ENCODE measurements around the gene PHLDB1. TPM values are rescaled to one million over a fixed set of nuclear protein-coding genes. Genes with fewer than 3 reads are reported as not detected.

The PHLDB1 gene
- total and polyA plus RNA-seq, 4 donors = 4.8 to 15.4 (median 6.0) TPM

GRCh38 chr11:118632577-118633318 lies 25.3 kb downstream of the PHLDB1 start (continued):
- TF ChIP-seq, protein P1, sequence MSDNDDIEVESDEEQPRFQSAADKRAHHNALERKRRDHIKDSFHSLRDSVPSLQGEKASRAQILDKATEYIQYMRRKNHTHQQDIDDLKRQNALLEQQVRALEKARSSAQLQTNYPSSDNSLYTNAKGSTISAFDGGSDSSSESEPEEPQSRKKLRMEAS (IDR thresholded peaks at IDR 0.05) = no peak
- TF ChIP-seq, protein P2, sequence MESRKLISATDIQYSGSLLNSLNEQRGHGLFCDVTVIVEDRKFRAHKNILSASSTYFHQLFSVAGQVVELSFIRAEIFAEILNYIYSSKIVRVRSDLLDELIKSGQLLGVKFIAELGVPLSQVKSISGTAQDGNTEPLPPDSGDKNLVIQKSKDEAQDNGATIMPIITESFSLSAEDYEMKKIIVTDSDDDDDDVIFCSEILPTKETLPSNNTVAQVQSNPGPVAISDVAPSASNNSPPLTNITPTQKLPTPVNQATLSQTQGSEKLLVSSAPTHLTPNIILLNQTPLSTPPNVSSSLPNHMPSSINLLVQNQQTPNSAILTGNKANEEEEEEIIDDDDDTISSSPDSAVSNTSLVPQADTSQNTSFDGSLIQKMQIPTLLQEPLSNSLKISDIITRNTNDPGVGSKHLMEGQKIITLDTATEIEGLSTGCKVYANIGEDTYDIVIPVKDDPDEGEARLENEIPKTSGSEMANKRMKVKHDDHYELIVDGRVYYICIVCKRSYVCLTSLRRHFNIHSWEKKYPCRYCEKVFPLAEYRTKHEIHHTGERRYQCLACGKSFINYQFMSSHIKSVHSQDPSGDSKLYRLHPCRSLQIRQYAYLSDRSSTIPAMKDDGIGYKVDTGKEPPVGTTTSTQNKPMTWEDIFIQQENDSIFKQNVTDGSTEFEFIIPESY (IDR thresholded peaks at IDR 0.05) = no peak
- no peak for TF ChIP-seq SP1 (IDR thresholded peaks at IDR 0.05)
- TF ChIP-seq EGR1 (IDR thresholded peaks at IDR 0.05; ENCODE audit: low read depth in 2 of 2) = no peak

DNA sequence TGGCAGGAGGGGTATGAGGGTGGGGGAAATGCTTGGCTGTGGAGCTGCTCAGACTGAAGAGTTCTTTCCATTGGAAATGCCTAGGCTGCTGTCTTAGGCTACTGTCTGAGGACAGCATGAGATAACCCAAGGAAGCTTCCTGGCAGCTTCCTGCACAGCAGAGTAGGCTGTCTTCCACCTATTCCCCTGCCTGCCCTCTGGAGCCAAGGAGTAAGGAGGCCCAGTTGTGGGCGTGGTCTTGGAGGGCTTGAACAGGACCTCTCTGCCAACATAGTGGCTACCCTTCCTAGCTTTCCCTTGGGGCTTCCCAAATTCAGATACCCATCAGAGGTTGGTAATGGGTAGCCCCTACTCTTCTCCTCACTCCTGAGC lies 25.9 kb downstream of the PHLDB1 start:
- no peak overlapping the region for H3K9ac ChIP-seq (ENCODE audit: low read depth in 1 of 2, low read length in 2 of 2)
- TF ChIP-seq EGR1 (IDR thresholded peaks at IDR 0.05; ENCODE audit: low read depth in 2 of 2) = no peak
- no peak for TF ChIP-seq FOXA1 (IDR thresholded peaks at IDR 0.05)
- no peak for TF ChIP-seq RAD21 (IDR thresholded peaks at IDR 0.05)
- no peak for TF ChIP-seq TAF1 (conservative IDR thresholded peaks at IDR 0.05)
- TF ChIP-seq GABPA (IDR thresholded peaks at IDR 0.05 in 1 of 2, conservative IDR thresholded peaks at IDR 0.05 in 1 of 2) = no peak
- no peak for TF ChIP-seq RXRA (IDR thresholded peaks at IDR 0.05)
- TF ChIP-seq FOXA2 (IDR thresholded peaks at IDR 0.05) = no peak
- WGBS = 90% methylated on average over 1 of the region's 1 CpG
- H3K9me3 ChIP-seq (ENCODE audit: control insufficient read depth in 4 of 4, low read length in 3 of 4) = no peaks in the 10 kb centered on the region
- DNase-seq (ENCODE audit: low spot score) = no peak
- H3K4me3 ChIP-seq (ENCODE audit: low read depth in 1 of 3, low read length in 3 of 3) = no peak overlapping the region
- no peaks in the 10 kb centered on the region for H3K27me3 ChIP-seq (ENCODE audit: control insufficient read depth in 4 of 4, insufficient read depth in 4 of 4, low read length in 3 of 4)
- peaks cover 0 to 15% (median 9%) of the 10 kb centered on the region in 4 donors for H3K4me1 ChIP-seq (ENCODE audit: control insufficient read depth in 4 of 4, insufficient read depth in 4 of 4, low read length in 3 of 4)
- no peak overlapping the region for H3K27ac ChIP-seq (ENCODE audit: low read depth in 1 of 2, low read length in 2 of 2)
- no peaks in the 10 kb centered on the region for H3K36me3 ChIP-seq (ENCODE audit: control insufficient read depth in 4 of 4, insufficient read depth in 3 of 4, low read depth in 1 of 4, low read length in 3 of 4)

GRCh38 chr11:118633979-118634378 lies 26.6 kb downstream of the PHLDB1 start:
- Histone ChIP-seq H3K27me3 (ENCODE audit: control insufficient read depth in 4 of 4, insufficient read depth in 4 of 4, low read length in 3 of 4) (no peaks in the 10 kb centered on the region), H3K4me1 (ENCODE audit: control insufficient read depth in 4 of 4, insufficient read depth in 4 of 4, low read length in 3 of 4) (peaks cover 0 to 15% (median 9%) of the 10 kb centered on the region in 4 donors), H3K9me3 (ENCODE audit: control insufficient read depth in 4 of 4, low read length in 3 of 4) (no peaks in the 10 kb centered on the region), H3K36me3 (ENCODE audit: control insufficient read depth in 4 of 4, insufficient read depth in 3 of 4, low read depth in 1 of 4, low read length in 3 of 4) (no peaks in the 10 kb centered on the region), H3K27ac (ENCODE audit: low read depth in 1 of 2, low read length in 2 of 2) (no peak overlapping the region), H3K4me3 (ENCODE audit: low read depth in 1 of 3, low read length in 3 of 3) (no peak overlapping the region), H3K9ac (ENCODE audit: low read depth in 1 of 2, low read length in 2 of 2) (no peak overlapping the region)
- TF ChIP-seq FOXA1 (IDR thresholded peaks at IDR 0.05) (no peak), HNF4A (conservative IDR thresholded peaks at IDR 0.05) (no peak), TAF1 (conservative IDR thresholded peaks at IDR 0.05) (no peak), FOXA2 (IDR thresholded peaks at IDR 0.05) (no peak), JUND (IDR thresholded peaks at IDR 0.05) (no peak), RXRA (IDR thresholded peaks at IDR 0.05) (no peak)
- 73% methylated on average over 4 of the region's 4 CpGs for WGBS
- DNase-seq (ENCODE audit: low spot score) = no peak

- peak; percentile 69 for DNase-seq (ENCODE audit: low spot score)
These were observed 27.2 kb downstream of the PHLDB1 start for GRCh38 chr11:118634431-118635236.

More at GRCh38 chr11:118634431-118635236, 27.2 kb downstream of the PHLDB1 start:
- Histone ChIP-seq H3K27me3 (ENCODE audit: control insufficient read depth in 4 of 4, insufficient read depth in 4 of 4, low read length in 3 of 4) (no peaks in the 10 kb centered on the region), H3K4me1 (ENCODE audit: control insufficient read depth in 4 of 4, insufficient read depth in 4 of 4, low read length in 3 of 4) (peaks cover 0 to 15% (median 9%) of the 10 kb centered on the region in 4 donors), H3K4me3 (ENCODE audit: low read depth in 1 of 3, low read length in 3 of 3) (peak overlapping the region; percentile 9 to 34 (median 12)), H3K36me3 (ENCODE audit: control insufficient read depth in 4 of 4, insufficient read depth in 3 of 4, low read depth in 1 of 4, low read length in 3 of 4) (no peaks in the 10 kb centered on the region), H3K27ac (ENCODE audit: low read depth in 1 of 2, low read length in 2 of 2) (peak overlapping the region; percentile 20 to 22), H3K9me3 (ENCODE audit: control insufficient read depth in 4 of 4, low read length in 3 of 4) (no peaks in the 10 kb centered on the region), H3K9ac (ENCODE audit: low read depth in 1 of 2, low read length in 2 of 2) (no peak overlapping the region)
- 22% methylated on average over 41 of the region's 41 CpGs for WGBS
- TF ChIP-seq CTCF (IDR thresholded peaks at IDR 0.05; ENCODE audit: low read depth, low read length, missing input control) = peak; percentile 21
- TF ChIP-seq FOXA1 (IDR thresholded peaks at IDR 0.05) = no peak
- peak in 1 of 2 donors; percentile 9 for TF ChIP-seq HNF4A (conservative IDR thresholded peaks at IDR 0.05)
- peak in 1 of 2 donors; percentile 59 for TF ChIP-seq RAD21 (IDR thresholded peaks at IDR 0.05)
